PC-9 (cell line): ENCODE measurements around the gene QRFPR. TPM values are rescaled to one million over a fixed set of nuclear protein-coding genes. Genes with fewer than 3 reads are reported as not detected.

ENCODE experiments used
- BruUV-seq: library from RNA; stranded (reverse); fragments of 400-500 nt; replicated peaks from 2 replicates; lab custom pipeline; 2021; lab: Mats Ljungman, UMichigan
- CTCF ChIA-PET: fragments of 300-600 bp; sonication (Branson Sonifier 250); formaldehyde crosslinking; loops from one replicate; lab custom pipeline; 2022; ENCODE audit warnings: antibody characterized with exemption; lab: Charles Lee
- POLR2A ChIA-PET: fragments of 300-600 bp; sonication (Branson Sonifier 250); formaldehyde crosslinking; loops from one replicate; lab custom pipeline; 2022; ENCODE audit warnings: antibody characterized with exemption; ENCODE audit not compliant: unreplicated experiment; lab: Charles Lee
- DNase-seq, 2 experiments: peaks; one replicate each; pipeline versions ENCODE4 v3.0.0 to v3.0.0-alpha.2; 2015 to 2022; ENCODE audit warnings: mixed read lengths in 1 of 2
- H2AFZ ChIP-seq: fragments of 200-600 bp; sonication (generic); 2 replicates; pipeline ENCODE4 v1.8.1; 2017; ENCODE audit warnings: antibody characterized with exemption
- H3F3A ChIP-seq: fragments of 200-600 bp; sonication (generic); 2 replicates; pipeline ENCODE4 v1.8.1; 2017; ENCODE audit warnings: antibody characterized with exemption, mild to moderate bottlenecking, low read depth; ENCODE audit not compliant: insufficient read depth
- H3K27ac ChIP-seq: fragments of 200-600 bp; sonication (generic); 2 replicates; pipeline ENCODE4 v1.6.1; 2016; ENCODE audit warnings: mixed run types
- H3K27me3 ChIP-seq: fragments of 200-600 bp; sonication (generic); 2 replicates; pipeline ENCODE4 v1.6.1; 2016; ENCODE audit warnings: low read depth, mixed run types; ENCODE audit not compliant: insufficient read depth
- H3K36me3 ChIP-seq: fragments of 200-600 bp; sonication (generic); 2 replicates; pipeline ENCODE4 v1.6.1; 2016; ENCODE audit warnings: low read depth, mixed run types
- H3K4me1 ChIP-seq: fragments of 200-600 bp; sonication (generic); replicated peaks from 2 replicates; pipeline ENCODE4 v1.6.1; 2016; ENCODE audit warnings: mixed run types; ENCODE audit not compliant: insufficient read depth
- H3K4me2 ChIP-seq: fragments of 200-600 bp; sonication (generic); 2 replicates; pipeline ENCODE4 v1.6.1; 2017; ENCODE audit warnings: mixed run types
- H3K4me3 ChIP-seq: fragments of 200-600 bp; sonication (generic); 2 replicates; pipeline ENCODE4 v1.6.1; 2016; ENCODE audit warnings: mixed run types
- H3K79me2 ChIP-seq: fragments of 200-600 bp; sonication (generic); 2 replicates; pipeline ENCODE4 v1.6.1; 2017; ENCODE audit warnings: low read depth, mixed run types
- H3K9me2 ChIP-seq: fragments of 200-600 bp; sonication (generic); 2 replicates; pipeline ENCODE4 v1.8.1; 2017; ENCODE audit warnings: mild to moderate bottlenecking; ENCODE audit not compliant: insufficient read depth
- H3K9me3 ChIP-seq: fragments of 200-600 bp; sonication (generic); 2 replicates; pipeline ENCODE4 v1.8.1; 2016; ENCODE audit warnings: low read depth; ENCODE audit not compliant: insufficient read depth
- H4K20me1 ChIP-seq: fragments of 200-600 bp; sonication (generic); 2 replicates; pipeline ENCODE4 v1.8.1; 2017; ENCODE audit not compliant: insufficient read depth
- EZH2 ChIP-seq: fragments of 200-600 bp; sonication (generic); IDR thresholded peaks from 2 replicates; pipeline ENCODE4 v1.8.0; 2017; ENCODE audit warnings: antibody characterized with exemption, low read depth
- intact Hi-C: fragments of 100-400 bp; cut with micrococcal nuclease; formaldehyde crosslinking; loops from one replicate; pipeline ENCODE4 v1.10.0; 2022; ENCODE audit not compliant: unreplicated experiment
- total RNA-seq: library from RNA; stranded (reverse); gene quantifications from 2 replicates; pipeline ENCODE4 v1.2.3, GENCODE V29; 2021
- TF ChIP-seq, protein P1 (sequence below): fragments of 200-600 bp; sonication (generic); conservative IDR thresholded peaks from 2 replicates; pipeline ENCODE4 v1.6.1; 2017; ENCODE audit warnings: mixed run types, antibody characterized with exemption, mild to moderate bottlenecking, moderate library complexity

QRFPR gene
- total RNA-seq, 1 experiment from 2014 or later, result 0.28 TPM

DNA sequence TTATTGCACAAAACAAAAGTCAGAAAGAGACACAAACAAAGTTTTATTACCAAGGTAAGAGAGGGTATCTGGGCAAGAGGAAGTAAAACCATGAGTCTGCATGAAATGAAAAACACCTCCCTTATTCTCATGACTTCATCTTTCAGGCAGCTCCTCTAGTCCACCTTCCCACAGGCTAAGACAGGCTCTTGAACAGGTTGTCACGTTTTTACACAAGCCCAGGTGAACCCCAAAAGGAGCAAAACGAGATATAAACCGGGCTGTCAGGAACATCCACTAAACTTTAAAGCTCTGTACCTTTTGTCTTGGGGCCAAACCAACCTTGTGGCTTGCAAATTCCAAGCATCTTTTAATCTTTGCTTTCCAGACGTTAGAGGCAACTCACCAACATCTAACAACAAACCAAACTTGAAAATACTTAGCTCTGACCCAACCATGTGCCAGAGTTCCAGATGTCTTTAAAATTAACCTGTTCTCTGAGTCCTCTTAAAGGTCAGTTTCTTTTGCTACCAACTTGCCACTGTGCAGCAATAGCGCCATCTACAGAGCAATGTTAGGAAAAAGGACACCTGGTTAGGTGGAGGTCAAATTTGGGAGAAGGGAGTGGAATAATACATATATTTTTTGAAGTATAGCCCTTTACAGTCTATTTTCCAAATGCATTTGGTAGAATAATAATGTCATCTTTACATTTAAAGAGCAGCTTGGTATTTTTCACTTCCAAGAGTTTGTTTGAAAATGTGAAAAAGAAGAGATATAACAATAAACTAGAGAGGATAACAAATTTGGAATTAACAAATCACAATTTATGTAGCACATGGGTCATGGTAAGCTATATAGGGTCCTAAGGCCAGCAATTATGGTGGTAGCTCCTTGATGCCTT lies 73.1 kb downstream of the QRFPR start:
- ChIA-PET POLR2A (interaction anchor here (0.7 kb wide), 1 partner anchor 136 kb away, joined by 4 read pairs; no protein-coding TSS in a partner anchor), CTCF (interaction anchor here (0.5 to 2.1 kb wide), 6 partner anchors 9 to 429 kb away, joined by 3 to 8 read pairs (median 4); partner anchors contain the start of gene NDNF)
- peak overlapping the region; percentile 15; the same call in 1 of the 2 replicates for H3K27ac ChIP-seq
- no peaks in the 10 kb centered on the region for H3K79me2 ChIP-seq
- peak overlapping the region; percentile 3; the same call in 1 of the 2 replicates for H3K4me2 ChIP-seq
- intact Hi-C loops, result loop anchor here (1.0 to 5.0 kb wide), 4 partner anchors 35 to 1150 kb away; no protein-coding TSS in a partner anchor
- no TSS peak for BruUV-seq
- H3K9me3 ChIP-seq, result no peaks in the 10 kb centered on the region
- H3K4me1 ChIP-seq, result peaks cover 14% of the 10 kb centered on the region; the same call in 1 of the 2 replicates
- 0 out of 2 replicates have a peak, but pooled peaks cover 1% of the 10 kb centered on the region for H3K9me2 ChIP-seq
- TF ChIP-seq, protein P1, sequence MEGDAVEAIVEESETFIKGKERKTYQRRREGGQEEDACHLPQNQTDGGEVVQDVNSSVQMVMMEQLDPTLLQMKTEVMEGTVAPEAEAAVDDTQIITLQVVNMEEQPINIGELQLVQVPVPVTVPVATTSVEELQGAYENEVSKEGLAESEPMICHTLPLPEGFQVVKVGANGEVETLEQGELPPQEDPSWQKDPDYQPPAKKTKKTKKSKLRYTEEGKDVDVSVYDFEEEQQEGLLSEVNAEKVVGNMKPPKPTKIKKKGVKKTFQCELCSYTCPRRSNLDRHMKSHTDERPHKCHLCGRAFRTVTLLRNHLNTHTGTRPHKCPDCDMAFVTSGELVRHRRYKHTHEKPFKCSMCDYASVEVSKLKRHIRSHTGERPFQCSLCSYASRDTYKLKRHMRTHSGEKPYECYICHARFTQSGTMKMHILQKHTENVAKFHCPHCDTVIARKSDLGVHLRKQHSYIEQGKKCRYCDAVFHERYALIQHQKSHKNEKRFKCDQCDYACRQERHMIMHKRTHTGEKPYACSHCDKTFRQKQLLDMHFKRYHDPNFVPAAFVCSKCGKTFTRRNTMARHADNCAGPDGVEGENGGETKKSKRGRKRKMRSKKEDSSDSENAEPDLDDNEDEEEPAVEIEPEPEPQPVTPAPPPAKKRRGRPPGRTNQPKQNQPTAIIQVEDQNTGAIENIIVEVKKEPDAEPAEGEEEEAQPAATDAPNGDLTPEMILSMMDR, result peak; percentile 92
- TF ChIP-seq EZH2, result no peak
- H3K4me3 ChIP-seq, result no peak overlapping the region
- no peaks in the 10 kb centered on the region for H3K27me3 ChIP-seq
- DNase-seq, result peak in 1 of 2 experiments; percentile 31
- H2AFZ ChIP-seq, result 0 out of 2 replicates have a peak overlapping the region, but pooled peaks have one; percentile 53
- H3F3A ChIP-seq, result no peaks in the 10 kb centered on the region; the same call in 1 of the 2 replicates
- H3K36me3 ChIP-seq, result no peaks in the 10 kb centered on the region
- no peaks in the 10 kb centered on the region for H4K20me1 ChIP-seq

DNA sequence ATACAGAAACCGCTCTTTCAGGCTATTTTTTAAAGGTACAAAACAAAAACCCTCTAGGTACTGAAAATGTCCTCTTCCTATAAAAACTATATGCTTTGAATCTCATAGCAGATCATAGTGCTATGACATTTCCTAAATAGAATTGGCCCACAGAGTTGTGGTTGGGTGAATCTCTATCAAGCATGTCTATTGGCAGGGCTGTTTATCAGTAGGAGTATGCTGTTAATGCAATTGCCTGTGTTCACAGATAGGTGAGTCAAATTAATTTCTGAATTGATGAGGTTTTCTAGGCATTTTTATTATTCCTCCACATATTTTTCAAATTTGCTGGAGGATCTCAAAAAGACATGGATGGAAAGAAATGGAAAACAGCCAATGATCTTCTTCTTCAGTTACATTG lies 73.9 kb downstream of the QRFPR start:
- H3F3A ChIP-seq, result no peaks in the 10 kb centered on the region; the same call in 1 of the 2 replicates
- peaks cover 14% of the 10 kb centered on the region; the same call in 1 of the 2 replicates for H3K4me1 ChIP-seq
- TF ChIP-seq EZH2, result no peak
- TF ChIP-seq, protein P1, result no peak
- H3K27ac ChIP-seq, result no peak overlapping the region
- no peak for DNase-seq
- H4K20me1 ChIP-seq, result no peaks in the 10 kb centered on the region
- H3K9me3 ChIP-seq, result no peaks in the 10 kb centered on the region
- intact Hi-C loops, result loop anchor here (1.0 to 5.0 kb wide), 4 partner anchors 34 to 1150 kb away; no protein-coding TSS in a partner anchor
- no peak overlapping the region for H3K4me3 ChIP-seq
- peak overlapping the region; percentile 3; the same call in 1 of the 2 replicates for H3K4me2 ChIP-seq
- CTCF ChIA-PET, result interaction anchor here (0.5 to 2.1 kb wide), 5 partner anchors 8 to 430 kb away, joined by 3 to 8 read pairs (median 4); partner anchors contain the start of gene NDNF
- no peaks in the 10 kb centered on the region for H3K27me3 ChIP-seq
- H3K79me2 ChIP-seq, result no peaks in the 10 kb centered on the region
- POLR2A ChIA-PET, result no interaction called here
- no peak overlapping the region for H2AFZ ChIP-seq
- H3K36me3 ChIP-seq, result no peaks in the 10 kb centered on the region
- H3K9me2 ChIP-seq, result 0 out of 2 replicates have a peak, but pooled peaks cover 4% of the 10 kb centered on the region
- BruUV-seq, result no TSS peak

DNA sequence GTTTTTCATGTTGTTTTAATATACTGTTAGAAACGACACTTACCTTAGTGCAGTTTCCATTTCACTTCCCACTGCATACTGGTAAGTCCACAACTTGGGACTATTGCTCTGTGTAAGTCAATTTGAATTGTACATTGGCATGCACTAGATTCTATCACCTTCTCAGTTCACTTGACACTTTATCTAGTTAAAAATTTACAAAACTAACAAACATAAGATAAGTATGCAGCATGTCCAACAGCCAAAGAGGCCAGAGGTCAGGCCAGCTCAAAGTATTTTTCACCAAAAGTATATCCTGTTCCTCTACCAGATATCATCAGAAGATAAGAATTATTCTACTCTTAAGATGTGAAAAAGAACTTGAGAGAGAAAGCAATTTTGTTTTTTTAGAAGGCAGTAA lies 75.9 kb downstream of the QRFPR start:
- Histone ChIP-seq H3K9me3 (no peaks in the 10 kb centered on the region), H3K4me2 (no peak overlapping the region), H3K79me2 (no peaks in the 10 kb centered on the region), H3K27me3 (no peaks in the 10 kb centered on the region), H3K4me3 (no peak overlapping the region), H4K20me1 (no peaks in the 10 kb centered on the region), H3K27ac (no peak overlapping the region), H3K4me1 (peaks cover 14% of the 10 kb centered on the region; the same call in 1 of the 2 replicates), H3K9me2 (peaks cover 4% of the 10 kb centered on the region; the same call in 1 of the 2 replicates), H3F3A (no peaks in the 10 kb centered on the region; the same call in 1 of the 2 replicates), H3K36me3 (no peaks in the 10 kb centered on the region), H2AFZ (no peak overlapping the region)
- CTCF ChIA-PET, result interaction anchor here (0.6 kb wide), 1 partner anchor 127 kb away, joined by 4 read pairs; no protein-coding TSS in a partner anchor
- TF ChIP-seq, protein P1, result no peak
- no peak for TF ChIP-seq EZH2
- POLR2A ChIA-PET, result interaction anchor here (0.6 kb wide), 1 partner anchor 132 kb away, joined by 5 read pairs; no protein-coding TSS in a partner anchor
- BruUV-seq, result no TSS peak
- intact Hi-C loops, result loop anchor here (5.0 kb wide), 1 partner anchor 1148 kb away; no protein-coding TSS in a partner anchor
- DNase-seq, result no peak
